COLO668 (cell line): Measurements from ENCODE around the gene IL6R.
"Not testable (repeated sequence)": the region's sequence is repeated elsewhere in the genome, so short reads cannot be mapped to it uniquely, and the experiment has no call there.

Source experiments
- DNase-seq: peaks from one replicate; lab custom pipeline; 2025; ENCODE audit not compliant: unreplicated experiment; lab: John Stamatoyannopoulos, UW

The IL6R gene

DNA sequence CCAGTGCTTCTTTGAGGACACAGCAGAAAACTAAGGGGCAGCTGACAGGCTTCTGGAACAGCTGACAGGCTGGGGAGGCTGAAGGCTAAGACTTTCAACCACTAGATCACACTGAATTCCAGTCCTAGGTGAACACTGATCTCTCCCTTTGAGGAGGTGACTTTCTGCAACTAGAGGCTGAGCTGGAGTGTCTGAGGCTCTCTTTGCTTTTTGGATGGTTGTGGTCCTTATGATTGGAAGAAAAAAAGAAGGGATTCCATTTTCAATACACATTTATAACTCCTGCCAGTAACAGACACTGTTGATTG lies 1.4 kb downstream of the IL6R start:
- DNase-seq, result no peak

DNA sequence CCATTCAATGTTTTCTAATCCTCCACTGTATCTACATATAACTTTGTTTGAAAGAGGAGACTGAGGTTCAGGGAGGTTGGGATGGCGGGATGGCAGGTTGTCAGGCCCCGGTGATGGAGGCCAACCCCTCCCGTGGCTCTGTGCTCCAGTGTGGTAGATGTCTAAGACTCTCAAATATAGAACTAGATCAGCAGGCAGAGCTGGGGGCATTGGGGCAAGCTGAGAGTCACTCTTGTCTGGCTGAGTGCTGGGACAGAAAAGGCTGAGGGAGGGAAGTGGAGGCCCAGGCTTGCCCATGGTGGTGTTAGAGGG lies 1.7 kb downstream of the IL6R start:
- no peak for DNase-seq

DNA sequence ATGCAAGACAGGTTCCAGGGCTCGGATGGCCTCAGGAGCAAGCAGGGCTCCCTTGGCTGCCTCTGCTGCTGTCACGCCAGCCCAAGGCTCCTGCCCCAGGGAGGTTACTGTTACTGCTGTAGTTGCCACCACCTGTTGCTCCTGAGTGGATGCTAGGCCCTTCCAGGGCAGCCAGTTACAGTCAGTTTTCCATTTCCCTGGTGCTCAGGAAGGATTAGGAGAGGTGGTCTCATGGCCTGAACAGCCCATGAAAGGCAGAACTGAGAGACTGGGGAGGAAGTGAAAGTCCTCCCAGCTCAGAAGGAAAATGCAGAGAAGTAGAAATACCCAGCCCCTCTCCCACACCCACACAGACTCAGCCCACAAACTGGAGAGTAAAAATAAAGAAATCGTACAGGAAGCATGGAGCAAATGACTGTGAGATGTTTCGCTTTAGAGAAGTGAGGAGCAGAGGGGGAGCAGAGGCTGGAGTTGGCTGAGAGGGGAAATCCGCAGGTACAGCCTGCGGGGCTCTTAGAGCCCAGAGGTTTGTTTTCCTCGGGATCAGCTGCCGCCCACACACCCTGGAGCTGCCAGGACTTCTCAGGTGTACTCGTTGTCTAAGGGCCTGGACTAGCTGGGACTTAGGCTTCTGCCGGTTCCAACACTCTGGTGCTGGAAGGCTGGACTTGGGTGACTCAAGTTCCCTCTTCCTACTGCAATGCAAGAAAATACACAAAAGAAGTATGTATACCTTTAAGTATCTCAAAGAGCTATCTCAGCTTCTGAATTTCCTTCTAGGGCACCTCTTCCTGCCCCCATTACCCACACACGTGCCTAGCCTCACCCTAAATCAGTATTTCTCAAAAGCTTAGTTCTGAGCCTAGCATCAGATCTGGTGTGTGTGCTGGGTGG lies 2.3 kb downstream of the IL6R start:
- DNase-seq, result no peak

DNA sequence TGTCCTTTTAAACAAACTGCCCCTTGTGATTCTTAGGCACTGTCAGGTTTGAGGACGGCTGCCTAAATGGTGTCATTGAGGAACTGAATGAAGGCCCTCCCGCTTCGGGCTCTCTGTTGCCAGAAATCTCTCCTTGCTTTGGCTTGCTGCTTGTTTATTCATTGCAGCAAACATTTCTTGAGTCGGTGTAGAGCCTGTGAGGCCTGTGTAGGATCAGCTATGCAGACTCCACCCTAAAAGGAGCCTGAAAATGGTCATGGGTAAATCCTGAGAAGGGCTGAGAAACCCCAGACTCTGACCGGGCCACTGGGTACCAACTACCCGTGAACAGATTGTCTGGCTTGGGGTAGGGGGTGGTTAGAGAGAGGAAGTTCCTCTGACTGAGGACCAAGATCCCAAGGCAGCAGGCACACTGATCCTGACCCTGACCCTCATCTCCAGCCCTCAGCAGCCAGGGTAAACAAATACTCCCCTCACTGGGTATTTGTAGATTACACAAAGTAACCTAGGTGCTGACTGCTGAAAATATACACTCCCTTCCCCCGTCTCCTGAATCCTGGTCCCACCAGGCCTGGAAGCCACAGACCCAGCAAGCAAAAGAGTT lies 3.1 kb downstream of the IL6R start:
- no peak for DNase-seq

DNA sequence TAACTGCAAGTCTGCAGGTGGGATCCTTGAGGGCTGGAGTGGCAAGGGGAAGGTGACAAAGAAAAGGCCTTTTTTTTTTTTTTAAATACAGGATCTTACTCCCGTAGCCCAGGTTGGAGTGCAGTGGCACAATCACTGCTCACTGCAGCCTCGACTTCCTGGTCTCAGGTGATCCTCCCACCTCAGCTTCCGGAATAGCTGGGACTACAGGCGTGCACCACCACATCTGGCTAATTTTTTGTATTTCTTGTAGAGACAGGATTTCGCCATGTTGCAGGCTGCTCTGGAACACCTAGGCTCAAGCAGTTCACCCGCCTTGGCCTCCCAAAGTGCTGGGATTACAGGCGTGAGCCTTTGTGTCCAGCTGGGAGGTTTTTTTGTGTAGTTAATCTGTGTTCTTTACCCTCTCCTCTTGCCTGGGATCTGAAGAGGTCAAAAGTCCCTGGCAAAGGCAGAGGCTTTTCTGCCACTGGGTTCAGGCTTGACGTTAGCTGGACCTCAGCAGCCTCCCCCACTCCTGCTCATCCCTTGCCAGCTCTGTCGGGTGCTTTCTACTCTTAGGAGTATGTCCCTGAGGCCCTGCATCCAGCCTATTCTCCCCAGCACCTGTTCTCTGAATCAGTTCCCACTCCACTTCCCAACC lies 5.2 kb downstream of the IL6R start:
- DNase-seq, result no peak

DNA sequence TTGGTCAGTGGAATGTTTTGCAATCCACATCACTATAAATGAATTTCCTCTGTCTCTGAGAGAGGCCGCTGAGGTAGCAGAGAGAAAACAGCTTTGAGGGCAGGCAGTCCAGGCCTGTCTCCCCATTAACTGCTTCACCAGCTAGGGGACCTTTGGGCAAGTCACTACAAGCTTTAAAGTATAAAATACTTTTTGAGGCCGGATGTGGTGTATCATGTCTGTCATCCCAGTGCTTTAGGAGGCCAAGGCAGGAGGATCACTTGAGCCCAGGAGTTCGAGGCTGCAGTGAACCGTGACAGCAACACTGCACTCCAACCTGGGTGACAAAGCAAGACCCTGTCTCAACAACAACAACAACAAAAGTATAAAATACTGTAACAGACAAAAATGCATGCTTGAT lies 6.4 kb downstream of the IL6R start:
- no peak for DNase-seq

DNA sequence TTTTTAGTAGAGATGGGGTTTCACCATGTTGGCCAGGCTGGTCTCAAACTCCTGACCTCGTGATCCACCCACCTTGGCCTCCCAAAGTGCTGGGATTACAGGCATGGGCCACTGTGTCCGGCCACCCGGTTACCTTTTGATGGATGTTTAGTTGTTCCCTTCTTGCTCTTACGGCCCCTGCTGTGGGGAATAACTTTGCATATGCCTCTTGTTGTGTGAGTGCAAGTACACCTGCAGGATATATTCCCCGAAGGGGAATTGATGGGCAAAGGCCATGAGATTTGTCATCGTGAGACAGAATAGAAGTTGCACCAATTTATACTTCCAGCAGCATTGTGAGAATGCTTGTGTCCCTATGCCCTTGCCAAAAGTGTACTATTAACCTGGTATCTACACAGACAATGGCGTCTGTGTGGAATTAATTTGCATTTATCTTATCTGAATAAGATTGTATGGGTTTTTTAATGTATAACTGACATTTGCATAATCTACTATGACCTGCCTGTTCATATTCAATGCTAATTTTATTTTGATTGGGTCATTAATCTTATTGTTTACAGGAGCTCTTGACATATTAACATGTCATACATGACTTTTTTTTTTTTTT lies 8.1 kb downstream of the IL6R start:
- no peak for DNase-seq

DNA sequence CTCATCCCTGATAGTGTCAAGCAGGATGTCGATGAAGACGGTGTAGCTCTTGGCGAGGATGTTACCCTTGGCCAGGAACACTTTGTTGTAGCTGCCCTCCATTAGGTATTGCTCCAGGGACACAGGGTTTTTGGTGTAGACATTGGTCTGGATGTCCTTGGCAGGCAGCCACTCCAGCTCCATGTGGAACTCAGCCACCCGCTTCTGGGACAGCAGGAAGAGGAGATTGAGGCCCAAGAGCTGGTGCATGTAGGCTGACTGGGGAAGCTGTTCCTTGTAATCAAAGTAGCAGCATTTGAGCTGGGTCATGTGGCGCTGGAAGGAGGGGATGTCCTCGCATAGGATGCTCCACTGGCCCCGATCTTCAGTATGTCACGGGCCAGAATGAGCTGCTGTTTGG lies 9.5 kb downstream of the IL6R start:
- no peak for DNase-seq

DNA sequence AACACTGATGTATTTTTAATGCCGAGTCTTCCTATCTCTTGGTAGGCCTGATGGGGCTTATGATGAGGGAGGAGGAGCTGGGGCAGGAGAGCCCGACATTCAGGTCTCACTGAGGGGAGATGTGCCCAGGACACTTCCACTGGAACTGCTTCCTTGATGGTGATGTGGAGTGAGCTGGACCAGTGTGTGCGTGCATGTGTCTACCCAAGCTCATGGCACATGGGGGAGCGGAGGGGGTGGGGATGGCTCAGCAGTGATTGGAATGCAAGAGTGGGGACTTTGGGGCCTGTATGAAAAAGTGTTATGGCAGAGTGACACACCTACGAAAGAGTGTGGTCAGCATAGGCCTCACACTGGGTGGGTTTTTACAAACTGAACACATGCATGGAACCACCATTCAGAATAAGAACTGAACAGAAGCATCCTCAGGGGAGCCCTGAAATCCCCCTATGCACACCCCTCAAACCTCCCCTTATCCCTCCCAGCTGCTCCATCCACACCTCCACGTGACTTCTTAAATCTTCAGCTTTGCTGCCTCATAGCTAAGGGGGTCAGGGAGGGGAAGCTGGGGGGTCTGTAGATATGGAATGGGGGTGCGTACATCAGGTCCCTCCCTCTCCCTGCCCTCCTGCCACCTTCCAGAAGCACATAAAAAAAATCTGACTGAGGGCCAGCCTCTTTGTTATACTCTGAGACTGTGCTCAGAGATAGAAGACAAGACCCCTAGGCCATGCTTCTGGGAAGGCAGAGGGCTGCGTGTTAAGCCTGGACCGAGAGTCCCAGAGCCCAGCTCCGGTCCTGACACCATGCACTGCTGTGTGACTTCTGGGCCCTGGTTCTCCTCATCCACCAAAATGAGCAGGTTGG lies 11.6 kb downstream of the IL6R start:
- DNase-seq, result no peak

DNA sequence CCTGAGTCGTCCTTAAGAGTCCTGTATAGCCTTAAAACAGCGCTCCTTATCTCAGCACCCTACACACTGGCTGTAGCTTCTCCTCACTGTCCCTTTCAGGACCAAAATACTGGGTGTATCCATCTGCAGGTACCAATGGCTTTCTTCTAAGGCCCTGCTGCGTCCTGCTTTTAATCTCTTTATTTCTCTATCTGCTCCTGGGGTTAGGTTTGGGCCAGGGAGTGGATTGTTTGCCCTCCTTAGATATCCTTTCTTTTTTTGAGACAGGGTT lies 12.1 kb downstream of the IL6R start:
- DNase-seq, result no peak

DNA sequence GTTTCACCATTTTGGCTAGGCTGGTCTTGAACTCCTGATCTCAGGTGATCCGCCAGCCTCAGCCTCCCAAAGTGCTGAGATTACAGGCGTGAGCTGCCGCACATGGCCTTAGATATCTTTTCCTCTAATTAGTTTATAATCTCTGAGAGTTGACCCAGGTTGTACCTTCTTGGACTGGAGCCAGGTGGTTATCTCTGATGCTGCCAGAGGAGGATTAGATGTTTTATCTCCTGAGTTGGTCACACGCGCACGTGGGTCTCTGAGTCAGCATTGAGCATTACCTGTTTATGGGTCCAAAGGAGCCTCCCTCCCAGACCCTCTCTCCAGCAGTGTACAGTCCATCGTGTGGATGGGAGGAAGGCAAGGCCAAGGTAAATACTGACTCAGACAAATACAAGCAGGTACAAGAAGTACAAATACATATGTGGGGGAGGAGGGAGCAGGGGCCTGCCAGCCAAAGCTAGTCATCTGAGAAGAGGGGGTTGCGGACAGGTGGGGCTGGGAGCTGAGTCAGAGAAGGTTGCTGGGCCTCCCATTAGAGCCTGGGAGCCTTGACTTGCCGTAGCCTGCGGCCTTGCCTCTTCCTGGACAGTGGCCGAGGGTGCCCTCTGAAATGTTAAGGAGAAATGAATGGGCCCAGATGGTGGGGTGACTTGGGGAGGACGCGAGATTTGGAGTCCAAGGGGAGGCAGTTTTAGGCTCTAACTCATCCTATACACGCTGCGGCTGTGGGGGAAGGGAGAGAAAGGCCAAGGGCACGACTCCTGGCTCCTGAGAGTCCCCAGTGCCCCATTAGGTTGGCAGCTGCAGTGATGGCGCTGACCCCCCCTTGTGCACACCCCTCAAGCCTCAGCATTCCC lies 13.1 kb downstream of the IL6R start:
- peak; percentile 92 for DNase-seq

DNA sequence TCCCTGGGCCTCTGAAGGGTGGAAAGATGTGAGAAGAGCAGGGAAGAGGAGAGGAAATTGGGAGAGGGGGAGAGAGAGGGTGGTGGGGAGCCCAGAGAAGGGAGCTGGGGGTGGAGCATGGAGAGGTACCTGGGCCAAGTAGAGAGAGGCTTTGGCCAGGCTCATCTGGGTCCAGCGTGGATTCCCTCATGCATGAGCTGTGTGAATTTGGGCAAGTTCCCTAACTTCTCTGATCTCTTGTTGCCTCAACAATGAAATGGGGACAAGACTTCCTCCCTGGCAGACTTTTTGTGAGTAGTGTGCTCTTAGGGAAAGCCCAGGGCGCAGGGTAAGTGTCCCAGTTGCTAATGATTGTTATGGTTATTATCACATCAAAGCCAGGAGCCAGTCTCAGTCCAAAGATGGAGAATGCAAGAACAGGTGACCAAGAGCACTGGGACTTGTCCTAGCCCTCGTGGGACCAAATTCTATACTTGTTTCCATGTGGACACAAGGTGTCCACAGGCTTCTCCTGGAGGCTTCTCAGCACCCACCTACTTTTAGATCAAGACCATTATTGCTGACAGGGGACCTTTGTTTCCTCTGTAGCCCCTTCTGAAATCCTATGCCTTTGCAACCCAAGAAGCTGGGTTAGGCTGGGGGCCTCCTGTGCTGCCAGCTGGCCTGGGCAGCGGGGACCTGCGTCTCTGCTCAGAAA lies 13.9 kb downstream of the IL6R start:
- DNase-seq, result no peak

DNA sequence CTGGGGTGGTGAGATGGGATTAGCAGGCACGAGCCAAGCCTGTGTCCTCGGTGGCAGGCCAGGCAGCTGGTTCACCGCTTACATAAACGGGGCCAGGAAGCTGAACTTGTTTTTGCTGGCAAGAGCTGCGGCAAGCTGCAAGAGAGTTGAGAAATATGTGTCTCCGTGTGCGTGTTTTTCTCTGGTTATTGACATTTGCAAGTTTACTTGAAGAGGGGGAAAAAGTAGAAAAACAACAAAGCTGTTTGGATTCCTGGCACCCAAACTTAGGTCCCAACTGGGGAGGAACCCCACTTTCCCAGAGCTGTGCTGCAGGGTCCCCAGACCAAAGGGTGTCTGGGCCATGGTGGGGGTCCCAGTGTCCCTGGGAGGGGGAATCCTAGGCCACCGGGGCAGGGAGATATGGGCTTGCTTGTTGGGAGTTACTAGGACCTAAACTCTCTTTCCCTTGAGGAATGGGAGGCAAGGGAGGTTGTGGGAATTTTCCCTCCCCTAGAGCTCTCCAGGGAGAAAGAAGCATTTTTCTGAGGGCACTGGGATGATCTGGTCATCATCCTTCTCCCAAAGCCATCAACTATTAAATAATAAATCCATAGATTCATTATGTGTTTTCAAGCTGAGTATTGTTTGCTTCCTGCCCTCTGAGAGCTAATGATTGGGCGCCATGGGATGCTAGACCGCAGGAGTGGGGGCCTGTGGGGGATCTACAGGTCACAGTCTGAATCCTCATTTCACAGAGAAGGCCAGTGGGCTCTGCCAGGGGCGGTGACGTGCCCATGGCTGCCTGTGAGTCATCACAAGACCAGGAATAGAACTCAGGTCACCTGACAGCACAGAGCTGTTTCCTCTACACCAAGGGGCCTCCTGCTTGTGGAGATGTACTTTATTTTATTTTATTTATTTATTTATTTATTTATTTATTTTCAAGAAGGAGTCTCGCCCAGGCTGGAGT lies 14.8 kb downstream of the IL6R start:
- peak; percentile 34 for DNase-seq

DNA sequence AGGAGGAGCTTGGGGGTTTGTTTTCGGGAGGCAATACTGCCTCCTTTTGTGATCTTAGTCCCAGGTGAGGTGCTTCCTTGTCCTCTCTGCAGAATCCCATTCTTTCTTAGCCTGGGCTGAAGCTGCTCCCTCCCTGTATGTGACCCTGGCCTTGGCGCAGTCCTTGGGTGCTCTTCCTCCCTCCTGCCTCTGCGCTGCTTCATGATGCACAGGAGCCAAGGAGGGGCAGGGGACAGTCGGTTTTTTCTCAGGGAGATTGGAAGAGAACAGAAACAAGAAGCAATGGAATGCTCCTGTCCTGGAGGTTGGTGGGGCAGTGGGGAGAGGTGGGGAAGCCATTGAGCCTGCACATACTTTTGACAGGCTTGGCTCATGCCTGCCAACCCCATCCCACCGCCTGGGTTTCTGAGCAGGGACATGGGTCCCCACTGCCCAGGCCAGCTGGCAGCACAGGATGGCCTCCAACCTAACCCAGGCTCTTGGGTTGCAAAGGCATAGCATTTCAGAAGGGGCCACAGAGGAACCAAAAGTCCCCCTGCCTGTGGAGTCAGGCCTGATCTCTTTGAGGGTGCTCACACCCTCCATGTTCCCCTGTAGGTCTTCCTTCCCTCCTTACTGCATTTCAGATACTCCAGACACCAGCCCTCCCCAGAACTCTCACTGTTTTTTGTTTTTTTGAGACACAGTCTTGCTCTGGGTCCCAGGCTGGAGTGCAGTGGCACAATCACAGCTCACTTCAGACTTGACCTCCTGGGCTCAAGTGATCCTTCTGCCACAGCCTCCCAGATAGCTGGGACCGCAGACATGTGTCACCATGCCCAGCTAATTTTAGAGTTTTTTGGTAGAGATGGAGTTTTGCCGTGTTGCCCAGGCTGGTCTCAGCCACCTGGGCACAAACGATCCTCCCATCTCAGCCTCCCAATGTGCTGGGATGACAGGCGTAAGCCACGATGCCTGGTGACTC lies 16.1 kb downstream of the IL6R start:
- no peak for DNase-seq

DNA sequence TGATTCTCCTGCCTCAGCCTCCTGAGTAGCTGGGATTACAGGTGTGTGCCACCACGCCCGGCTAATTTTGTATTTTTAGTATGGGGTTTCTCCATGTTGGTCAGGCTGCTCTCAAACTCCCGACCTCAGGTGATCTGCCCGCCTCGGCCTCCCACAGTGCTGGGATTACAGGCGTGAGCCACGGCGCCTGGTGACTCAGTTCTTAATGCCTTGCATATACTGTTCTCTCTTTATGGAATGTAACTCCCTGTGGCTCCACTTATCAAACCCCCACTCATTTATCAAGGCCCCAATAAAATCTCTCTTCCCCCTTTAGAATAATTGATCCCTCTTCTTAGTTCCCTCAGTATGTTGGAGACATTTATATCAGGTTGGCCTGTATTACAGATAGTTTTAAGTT lies 16.9 kb downstream of the IL6R start:
- not testable (repeated sequence) for DNase-seq

DNA sequence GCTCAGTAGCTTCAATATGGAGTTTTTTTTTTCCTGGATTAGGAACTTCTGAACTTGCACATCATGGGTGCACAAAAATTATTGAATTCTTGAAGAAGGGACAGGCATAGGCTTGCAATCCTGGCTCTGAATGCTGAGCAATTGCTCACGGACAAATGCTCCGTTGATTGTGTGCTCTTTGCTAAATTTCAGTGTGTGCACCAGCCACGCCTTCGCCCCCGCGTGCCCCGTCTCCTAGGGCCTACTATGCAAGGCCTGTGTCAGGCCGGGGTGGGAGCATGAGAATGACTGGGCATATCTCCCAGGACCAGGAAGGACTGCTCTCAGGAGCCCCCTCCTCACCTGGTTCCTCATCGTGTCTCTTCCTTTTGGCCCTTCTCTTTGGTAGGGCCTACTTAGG lies 17.4 kb downstream of the IL6R start:
- DNase-seq, result no peak

DNA sequence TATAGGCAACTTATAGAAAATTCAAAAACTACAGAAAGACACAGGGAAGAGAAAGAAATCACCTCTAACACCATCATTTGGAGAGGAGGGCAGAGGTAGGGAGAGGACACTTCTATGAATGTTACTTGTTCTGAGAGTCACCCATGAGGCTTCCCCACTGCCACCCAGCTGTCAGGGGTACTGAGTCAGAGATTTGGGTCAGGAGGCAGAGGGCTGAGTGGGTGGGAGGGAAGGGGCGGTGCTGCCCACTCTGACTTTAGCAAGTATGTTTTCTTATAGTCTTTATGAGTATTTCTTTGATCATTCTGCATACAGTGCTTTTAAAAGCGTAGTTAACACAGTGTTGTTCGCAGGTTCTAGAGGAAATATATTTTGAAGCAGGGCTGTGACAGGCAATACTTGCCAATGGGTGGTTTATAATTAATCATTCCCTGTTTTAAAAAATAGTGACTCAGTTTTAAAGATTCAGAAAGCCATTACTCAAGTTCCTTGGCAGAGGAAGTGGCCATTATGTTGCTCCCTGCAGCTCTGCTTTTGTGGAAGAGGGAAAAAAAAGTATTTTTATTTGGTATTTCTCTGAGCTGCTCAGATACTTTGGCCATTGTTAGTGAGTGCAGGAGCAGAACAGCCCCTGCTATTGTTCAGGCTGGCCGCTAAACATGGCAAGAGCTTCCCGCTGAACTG lies 18.3 kb downstream of the IL6R start:
- no peak for DNase-seq
